Superior temporal gyrus (tissue), 1 donor: Measurements from ENCODE around the gene RPN1.

Experiments
- DNase-seq: peaks from one replicate; pipeline ENCODE4 v3.0.0-alpha.2; 2016; ENCODE audit errors: extremely low spot score

Gene RPN1

DNA sequence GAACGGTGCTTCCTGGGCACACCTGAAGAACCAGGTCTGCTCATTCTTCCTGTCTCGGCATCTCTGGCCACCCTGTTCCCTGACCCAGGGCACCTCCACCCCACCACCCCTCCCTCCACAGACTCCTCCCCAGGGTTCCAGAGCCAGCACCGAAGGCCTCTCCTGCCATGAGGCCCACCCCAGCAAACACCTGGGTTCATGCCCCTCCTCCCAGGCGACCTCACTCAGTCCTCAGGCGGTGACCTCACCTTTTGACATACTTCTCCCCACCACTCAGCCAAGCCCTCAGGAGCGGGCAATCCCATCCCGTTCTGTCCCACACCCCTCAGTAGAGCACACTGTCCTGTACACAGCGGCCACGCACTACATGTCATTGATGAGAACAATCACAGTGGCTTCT lies 72.3 kb downstream of the RPN1 start:
- DNase-seq, result no peak

DNA sequence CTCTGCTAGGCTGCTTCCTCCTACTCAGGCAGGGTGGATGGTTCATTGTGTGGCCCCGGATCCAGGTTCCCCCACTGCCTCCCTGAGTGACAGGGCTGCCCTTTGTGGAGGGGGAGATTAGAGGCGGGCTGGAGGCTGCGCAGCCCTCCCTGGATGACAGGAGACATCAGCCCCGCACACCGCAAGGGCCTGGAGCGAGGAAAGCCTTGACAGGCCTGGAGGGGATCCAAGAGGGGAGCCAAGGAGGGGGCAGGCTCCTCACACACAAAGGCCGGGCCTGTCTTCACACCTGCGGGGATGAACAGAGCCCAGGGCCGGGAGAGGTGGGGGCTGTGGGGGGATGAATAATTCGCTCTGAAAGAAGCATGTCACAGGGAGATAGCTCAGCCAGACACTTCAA lies 72.9 kb downstream of the RPN1 start:
- no peak for DNase-seq

DNA sequence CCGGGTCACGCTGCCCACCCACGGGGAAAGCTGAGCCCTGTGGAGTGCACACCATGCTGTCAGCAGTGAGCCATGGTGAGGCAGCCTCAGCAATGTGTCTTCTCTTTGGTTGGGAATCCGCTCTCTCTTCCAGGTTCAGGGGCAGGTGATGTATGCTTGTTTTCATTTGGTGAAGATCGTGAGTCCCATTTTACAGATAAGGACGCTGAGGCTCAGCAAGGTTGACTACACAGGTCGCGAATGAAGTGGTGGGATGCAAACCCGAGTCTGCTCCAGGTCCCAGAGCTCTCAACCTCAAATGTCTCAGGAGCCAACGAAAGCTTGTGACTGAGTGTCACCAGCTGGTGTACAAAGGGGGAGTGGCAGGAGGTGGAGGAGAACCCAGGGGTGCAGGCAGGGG lies 74.3 kb downstream of the RPN1 start:
- DNase-seq, result no peak

DNA sequence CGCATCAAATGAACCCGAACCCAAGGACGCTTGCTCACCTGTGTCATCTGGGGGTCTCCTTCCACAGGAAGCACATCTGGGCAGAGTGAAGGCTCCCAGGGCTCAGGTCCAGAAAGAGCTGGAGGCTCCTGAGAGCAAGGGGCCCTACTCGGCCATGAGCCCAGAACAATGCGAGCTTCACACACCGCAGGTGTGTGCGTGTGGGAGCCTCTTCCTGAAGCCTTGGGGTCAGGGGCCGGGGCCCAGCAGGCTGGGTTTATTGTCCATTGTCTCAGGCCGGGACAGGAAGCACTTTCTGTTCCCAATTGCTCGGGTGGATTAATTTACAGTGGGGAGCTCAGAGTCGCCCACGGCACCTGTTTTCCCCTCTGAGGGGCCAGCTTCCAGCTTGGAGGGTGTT lies 74.8 kb downstream of the RPN1 start:
- no peak for DNase-seq

DNA sequence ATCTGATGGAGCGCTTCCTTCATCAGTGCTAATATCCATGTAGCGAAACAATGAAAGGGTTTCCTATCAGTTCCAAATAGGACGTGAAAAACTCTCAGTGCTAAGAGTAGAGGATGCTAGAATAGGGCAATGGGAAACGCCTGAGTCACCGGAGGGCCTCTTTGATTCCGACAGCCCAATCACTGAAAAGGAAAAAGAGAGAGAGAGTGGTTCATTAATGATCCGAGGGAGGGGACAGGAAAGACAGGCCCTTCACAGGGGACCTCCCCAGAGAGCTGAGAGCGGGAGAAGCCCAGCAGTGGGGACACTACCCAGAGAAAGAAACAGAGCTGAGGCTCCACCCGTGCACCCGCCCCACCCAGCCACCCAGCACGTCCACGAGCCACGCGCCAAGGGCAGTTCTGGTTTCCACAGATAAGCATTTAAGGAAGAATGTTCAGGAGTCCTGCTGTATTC lies 76.9 kb downstream of the RPN1 start:
- DNase-seq, result no peak

DNA sequence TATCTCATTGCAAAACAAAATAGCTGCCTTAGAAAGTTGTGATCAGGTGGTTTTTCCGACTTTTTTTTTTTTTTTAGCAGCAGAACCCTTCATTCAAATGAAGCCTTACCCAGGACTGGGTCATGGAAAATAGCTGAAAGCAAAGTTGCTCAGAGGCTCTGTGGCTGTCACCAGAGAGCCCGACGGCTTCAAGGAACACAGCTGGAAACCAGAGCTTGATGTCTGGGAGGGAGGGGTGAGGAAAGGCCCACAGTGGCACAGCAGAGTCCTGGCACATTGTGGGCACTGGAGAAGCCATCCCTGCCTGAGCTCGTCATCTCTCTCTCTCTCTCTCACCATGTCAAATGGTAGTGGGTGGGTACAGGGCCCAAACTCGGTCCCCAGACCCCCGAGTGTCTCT lies 77.5 kb downstream of the RPN1 start:
- DNase-seq, result no peak

DNA sequence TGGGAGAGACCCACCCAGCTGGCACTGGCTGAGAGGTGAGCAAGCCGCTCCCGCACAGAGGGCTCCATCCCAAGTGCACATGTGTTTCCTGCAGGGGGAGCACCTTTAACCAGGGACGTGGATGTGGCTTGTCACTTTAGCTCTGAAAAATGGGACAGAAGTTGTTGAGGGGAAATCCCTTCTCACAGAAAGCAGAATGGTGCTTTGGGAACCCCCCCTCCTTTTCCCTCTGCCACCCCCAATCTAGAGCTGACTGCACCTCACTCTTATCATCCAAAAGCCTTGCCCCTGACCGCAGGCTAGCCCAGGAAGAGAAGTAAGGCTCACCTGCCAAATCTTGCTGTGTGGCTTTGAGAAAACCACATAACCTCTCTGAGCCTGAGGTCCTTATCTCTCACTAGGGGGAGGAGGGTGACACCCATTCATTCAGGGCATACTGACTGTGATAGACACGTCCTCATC lies 77.9 kb downstream of the RPN1 start:
- no peak for DNase-seq

DNA sequence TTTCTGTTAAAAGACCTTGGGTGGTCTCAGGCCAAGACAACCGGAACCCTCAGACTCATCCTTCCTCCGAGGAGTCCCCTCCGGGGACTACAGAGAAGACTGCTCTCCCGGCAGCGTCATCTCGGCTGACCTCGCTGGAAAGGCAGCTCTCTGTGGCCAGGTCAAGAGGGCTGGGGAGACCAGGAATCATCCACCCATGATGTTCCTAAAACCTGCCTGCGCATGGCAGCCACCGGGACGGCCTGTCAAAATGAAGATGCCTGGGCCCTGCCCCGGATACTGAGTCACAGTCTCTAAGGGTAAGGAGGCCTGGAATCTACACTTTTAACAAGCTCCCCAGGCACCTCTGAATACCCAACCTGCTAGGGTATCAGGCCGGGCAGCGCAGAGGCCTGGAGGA lies 78.6 kb downstream of the RPN1 start:
- no peak for DNase-seq
